IPS-18c (cell line): ENCODE results near the gene PPP1R3G.

Source experiments
- H3K4me3 ChIP-seq: 2 replicates; pipeline ENCODE4 v1.7.0; 2013; ENCODE audit warnings: low read depth, mild to moderate bottlenecking, low read length, moderate library complexity; ENCODE audit not compliant: insufficient read depth
- H3K9me3 ChIP-seq: one replicate; pipeline ENCODE4 v1.6.1; 2013; ENCODE audit warnings: mild to moderate bottlenecking, low read length, moderate library complexity; ENCODE audit not compliant: control insufficient read depth, insufficient read depth

PPP1R3G gene

GRCh38 chr6:5063617-5064016 is 21.5 kb upstream of the PPP1R3G start:
- H3K9me3 ChIP-seq = no peaks in the 10 kb centered on the region
- no peak overlapping the region for H3K4me3 ChIP-seq

GRCh38 chr6:5066456-5067093 is 18.6 kb upstream of the PPP1R3G start:
- Histone ChIP-seq H3K9me3 (no peaks in the 10 kb centered on the region), H3K4me3 (no peak overlapping the region)

GRCh38 chr6:5067305-5067704 is 17.8 kb upstream of the PPP1R3G start:
- Histone ChIP-seq H3K4me3 (no peak overlapping the region), H3K9me3 (no peaks in the 10 kb centered on the region)

GRCh38 chr6:5068153-5068751 is 16.9 kb upstream of the PPP1R3G start:
- Histone ChIP-seq H3K4me3 (no peak overlapping the region), H3K9me3 (no peaks in the 10 kb centered on the region)

GRCh38 chr6:5071216-5071615 is 13.9 kb upstream of the PPP1R3G start:
- Histone ChIP-seq H3K9me3 (no peaks in the 10 kb centered on the region), H3K4me3 (no peak overlapping the region)

GRCh38 chr6:5072440-5072839 is 12.7 kb upstream of the PPP1R3G start:
- Histone ChIP-seq H3K4me3 (no peak overlapping the region), H3K9me3 (no peaks in the 10 kb centered on the region)

GRCh38 chr6:5073992-5074391 is 11.1 kb upstream of the PPP1R3G start:
- no peaks in the 10 kb centered on the region for H3K9me3 ChIP-seq
- H3K4me3 ChIP-seq = no peak overlapping the region

GRCh38 chr6:5076931-5077330 is 8.2 kb upstream of the PPP1R3G start:
- Histone ChIP-seq H3K9me3 (no peaks in the 10 kb centered on the region), H3K4me3 (no peak overlapping the region)

GRCh38 chr6:5078121-5078669 is 6.9 kb upstream of the PPP1R3G start:
- Histone ChIP-seq H3K9me3 (no peaks in the 10 kb centered on the region), H3K4me3 (no peak overlapping the region)

- H3K9me3 ChIP-seq = no peaks in the 10 kb centered on the region
- no peak overlapping the region for H3K4me3 ChIP-seq
These were observed 5.4 kb upstream of the PPP1R3G start for GRCh38 chr6:5079692-5080091.

- Histone ChIP-seq H3K4me3 (no peak overlapping the region), H3K9me3 (no peaks in the 10 kb centered on the region)
These were observed 4.6 kb upstream of the PPP1R3G start for GRCh38 chr6:5080574-5080973.

GRCh38 chr6:5081182-5081581 is 4.0 kb upstream of the PPP1R3G start:
- Histone ChIP-seq H3K9me3 (peaks cover 3% of the 10 kb centered on the region), H3K4me3 (no peak overlapping the region)

- H3K9me3 ChIP-seq = peaks cover 4% of the 10 kb centered on the region
- H3K4me3 ChIP-seq = no peak overlapping the region
These were observed 3.2 kb upstream of the PPP1R3G start for GRCh38 chr6:5081955-5082354.

GRCh38 chr6:5082487-5083306 is 2.4 kb upstream of the PPP1R3G start:
- peaks cover 4% of the 10 kb centered on the region for H3K9me3 ChIP-seq
- H3K4me3 ChIP-seq = no peak overlapping the region

GRCh38 chr6:5083307-5083583 is 1.9 kb upstream of the PPP1R3G start:
- Histone ChIP-seq H3K9me3 (peaks cover 4% of the 10 kb centered on the region), H3K4me3 (no peak overlapping the region)

GRCh38 chr6:5083813-5084359 is 1.3 kb upstream of the PPP1R3G start:
- Histone ChIP-seq H3K4me3 (peak overlapping the region; percentile 67), H3K9me3 (peaks cover 4% of the 10 kb centered on the region)

- Histone ChIP-seq H3K9me3 (peaks cover 4% of the 10 kb centered on the region), H3K4me3 (peak overlapping the region; percentile 67)
These were observed 771 bp upstream of the PPP1R3G start for GRCh38 chr6:5084360-5084780.
